GM12864 (cell line): ENCODE data around the gene SVEP1.

Experiments
- DNase-seq: peaks from one replicate; pipeline ENCODE4 v3.0.0-alpha.2; 2011; ENCODE audit warnings: low read depth
- H3K4me3 ChIP-seq: 2 replicates; pipeline ENCODE4 v1.5.1; 2011; ENCODE audit warnings: mild to moderate bottlenecking, low read depth, low read length, control low read depth
- TF ChIP-seq, protein P1 (sequence below): IDR thresholded peaks from 2 replicates; pipeline ENCODE4 v1.5.1; 2011; ENCODE audit warnings: low read depth, mild to moderate bottlenecking, moderate library complexity, low read length, control low read depth, inconsistent platforms; ENCODE audit errors: missing control alignments

SVEP1 gene

GRCh38 chr9:110579034-110579861 is at the start of gene SVEP1:
Gene SVEP1 (minus strand): TSS chr9:110579741. CDS start chr9:110579543, 198 bp downstream.
- TF ChIP-seq, protein P1, sequence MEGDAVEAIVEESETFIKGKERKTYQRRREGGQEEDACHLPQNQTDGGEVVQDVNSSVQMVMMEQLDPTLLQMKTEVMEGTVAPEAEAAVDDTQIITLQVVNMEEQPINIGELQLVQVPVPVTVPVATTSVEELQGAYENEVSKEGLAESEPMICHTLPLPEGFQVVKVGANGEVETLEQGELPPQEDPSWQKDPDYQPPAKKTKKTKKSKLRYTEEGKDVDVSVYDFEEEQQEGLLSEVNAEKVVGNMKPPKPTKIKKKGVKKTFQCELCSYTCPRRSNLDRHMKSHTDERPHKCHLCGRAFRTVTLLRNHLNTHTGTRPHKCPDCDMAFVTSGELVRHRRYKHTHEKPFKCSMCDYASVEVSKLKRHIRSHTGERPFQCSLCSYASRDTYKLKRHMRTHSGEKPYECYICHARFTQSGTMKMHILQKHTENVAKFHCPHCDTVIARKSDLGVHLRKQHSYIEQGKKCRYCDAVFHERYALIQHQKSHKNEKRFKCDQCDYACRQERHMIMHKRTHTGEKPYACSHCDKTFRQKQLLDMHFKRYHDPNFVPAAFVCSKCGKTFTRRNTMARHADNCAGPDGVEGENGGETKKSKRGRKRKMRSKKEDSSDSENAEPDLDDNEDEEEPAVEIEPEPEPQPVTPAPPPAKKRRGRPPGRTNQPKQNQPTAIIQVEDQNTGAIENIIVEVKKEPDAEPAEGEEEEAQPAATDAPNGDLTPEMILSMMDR = no peak
- no peak for DNase-seq
- no peak within 1 kb of the TSS for H3K4me3 ChIP-seq

- TF ChIP-seq, protein P1 = no peak
- H3K4me3 ChIP-seq = no peak overlapping the region
- DNase-seq = peak; percentile 55
Measured at GRCh38 chr9:110626101-110626829, 46.7 kb upstream of the SVEP1 start.

DNA sequence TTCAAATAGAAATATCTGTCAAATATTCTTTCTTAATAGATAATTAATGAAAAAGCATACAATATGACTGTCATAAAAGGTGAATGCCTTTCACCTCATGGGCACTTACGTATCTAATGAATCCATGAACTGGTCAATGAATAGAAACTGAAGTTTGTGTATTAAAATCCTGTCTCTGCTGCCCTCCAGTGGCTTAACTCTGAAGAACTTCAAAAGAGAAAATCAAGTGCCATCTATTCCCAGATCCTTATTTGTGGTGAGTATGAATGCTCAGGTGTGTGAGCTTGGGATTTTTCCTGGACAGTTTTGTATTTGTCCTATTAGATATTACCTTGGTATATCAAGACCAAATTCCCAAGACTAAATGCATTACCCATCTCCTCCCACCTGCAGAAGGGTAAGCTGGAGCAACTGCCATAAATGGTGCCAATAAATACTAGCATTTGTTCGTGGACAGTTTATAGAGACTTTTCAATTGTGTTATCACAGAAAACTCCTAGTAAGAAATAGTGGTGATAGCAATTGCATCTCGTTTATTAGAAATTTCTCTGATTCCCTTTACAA is 44.0 kb upstream of the SVEP1 start:
- DNase-seq = peak; percentile 22
- TF ChIP-seq, protein P1 = peak; percentile 53
- H3K4me3 ChIP-seq = no peak overlapping the region

DNA sequence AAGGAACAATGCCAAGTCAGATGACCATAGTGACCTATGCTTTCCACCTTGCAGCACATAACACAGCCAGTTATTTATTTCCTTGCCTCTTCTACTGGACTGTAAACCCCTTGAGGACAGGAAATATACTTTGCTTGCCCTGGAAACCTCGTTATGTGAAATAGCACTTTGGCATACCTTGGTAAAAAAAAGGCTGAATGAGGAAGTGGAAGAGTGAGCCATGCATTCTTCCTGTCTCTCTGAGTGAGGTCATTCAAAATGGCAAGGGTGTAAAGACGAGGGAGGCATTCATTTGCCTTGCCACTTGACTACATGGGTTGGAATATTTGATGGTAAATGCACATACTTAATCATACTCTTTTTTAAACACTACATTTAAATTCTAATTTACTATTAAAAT is 42.8 kb upstream of the SVEP1 start:
- no peak for DNase-seq
- TF ChIP-seq, protein P1 = no peak
- H3K4me3 ChIP-seq = no peak overlapping the region

DNA sequence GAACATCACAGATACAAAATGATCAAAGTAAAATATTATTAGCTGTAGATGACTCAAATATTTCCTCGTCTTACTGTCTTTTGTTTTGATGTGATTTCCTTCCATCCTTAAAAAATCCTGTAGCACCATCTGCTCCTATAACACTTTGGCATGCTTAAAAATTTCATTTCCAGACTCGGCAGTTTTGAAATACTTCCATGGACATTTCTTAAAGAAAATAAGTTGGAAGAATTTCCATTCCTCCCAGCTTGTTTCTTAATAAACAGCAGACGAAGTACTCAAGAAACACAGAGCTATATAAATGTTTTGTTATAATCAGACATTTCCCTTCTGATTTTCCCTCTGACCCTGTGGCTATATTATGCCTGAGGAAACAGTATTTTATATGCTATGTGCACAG is 41.2 kb upstream of the SVEP1 start:
- TF ChIP-seq, protein P1 = no peak

DNA sequence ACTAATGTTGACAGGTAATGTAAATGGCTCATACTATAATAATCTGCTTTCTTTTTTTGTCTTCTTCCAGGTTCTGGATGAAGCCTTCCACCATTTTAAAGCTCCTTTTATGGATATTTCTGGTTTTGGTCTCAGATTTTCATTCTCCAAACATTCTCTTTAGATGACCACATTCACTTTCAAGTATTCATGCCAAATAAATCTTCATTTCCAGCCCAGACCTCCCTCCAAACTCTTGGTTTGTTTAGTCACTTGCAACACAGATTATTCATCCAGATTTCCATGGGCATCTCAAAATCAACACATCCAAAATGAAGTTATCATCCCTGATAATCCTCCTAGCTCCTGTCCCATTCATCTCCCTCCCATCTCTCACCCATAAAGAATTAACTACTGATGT is 40.3 kb upstream of the SVEP1 start:
- DNase-seq = no peak
- H3K4me3 ChIP-seq = no peak overlapping the region
- TF ChIP-seq, protein P1 = no peak

More for the DNA sequence above, 41.2 kb upstream of the SVEP1 start:
- DNase-seq = no peak
- H3K4me3 ChIP-seq = no peak overlapping the region
